GM18858 (cell line): Measurements from ENCODE around the gene SLC22A9.
"Not testable (repeated sequence)": the region's sequence is repeated elsewhere in the genome, so short reads cannot be mapped to it uniquely, and the experiment has no call there.

Experiments
- ATAC-seq: cut with Tn5 transposase; IDR thresholded peaks from one replicate; pipeline ENCODE4 v1.9.1; 2021; ENCODE audit not compliant: unreplicated experiment

Gene SLC22A9

DNA sequence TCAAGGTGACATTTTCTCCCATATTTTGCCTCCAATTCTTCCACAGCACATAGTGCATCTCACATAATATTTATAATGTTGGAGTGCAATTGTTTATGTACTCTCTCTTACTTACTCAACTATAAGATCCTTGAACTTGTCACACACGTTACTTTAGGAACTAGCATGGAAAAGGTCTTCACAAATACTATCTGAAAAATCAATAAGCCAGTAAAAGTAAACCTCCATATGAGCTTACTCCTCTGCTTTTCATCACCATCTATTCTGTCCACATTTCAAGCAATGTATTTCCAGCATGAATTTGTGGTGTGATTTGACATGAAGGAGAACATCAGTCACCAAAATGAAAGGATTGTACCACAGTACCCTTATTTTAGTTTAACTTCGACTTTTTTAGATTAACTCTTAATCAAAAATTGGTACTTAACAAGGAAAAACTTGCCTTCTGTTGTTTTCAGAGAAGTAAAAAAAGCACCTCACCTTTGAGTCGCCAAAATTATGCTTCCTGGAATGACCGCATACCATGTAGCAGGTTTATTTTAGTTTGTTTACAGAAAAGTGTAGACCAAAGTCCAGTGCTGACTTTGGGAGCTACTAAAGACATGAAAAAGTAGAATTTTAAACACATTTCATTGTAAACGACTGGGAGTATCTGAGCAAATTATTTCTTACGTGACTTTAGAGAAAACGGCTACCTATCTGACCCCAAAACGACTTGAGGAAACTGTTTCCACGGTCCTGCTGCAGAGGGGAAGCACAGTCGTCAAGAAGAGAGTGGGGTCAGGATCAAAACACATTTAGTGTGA is at the start of gene SLC22A9:
Gene SLC22A9 (plus strand): TSS at position 621 of the 806 bp plus-strand sequence. CDS start 272 bp downstream, outside the sequence.
- no peak for ATAC-seq

- no peak for ATAC-seq
Observed at GRCh38 chr11:63321723-63322122, 47.9 kb upstream of the SLC22A9 start.

DNA sequence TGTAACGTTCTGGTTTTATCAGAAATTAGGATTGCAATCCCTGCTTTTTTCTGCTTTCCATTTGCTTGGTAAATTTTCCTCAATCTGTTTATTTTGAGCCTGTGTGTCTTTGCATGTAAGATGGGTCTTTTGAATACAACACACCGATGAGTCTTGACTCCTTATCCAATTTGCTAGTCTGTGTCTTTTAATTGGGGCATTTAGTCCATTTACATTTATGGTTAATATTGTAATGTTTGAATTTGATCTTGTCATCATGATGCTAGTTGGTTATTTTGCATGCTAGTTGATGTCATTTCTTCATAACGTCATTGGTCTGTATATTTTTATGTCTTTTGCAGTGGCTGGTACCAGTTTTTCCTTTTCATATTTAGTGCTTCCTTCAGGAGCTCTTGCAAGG is 34.5 kb upstream of the SLC22A9 start:
- ATAC-seq = not testable (repeated sequence)

GRCh38 chr11:63337070-63337469 is 32.5 kb upstream of the SLC22A9 start:
- no peak for ATAC-seq

DNA sequence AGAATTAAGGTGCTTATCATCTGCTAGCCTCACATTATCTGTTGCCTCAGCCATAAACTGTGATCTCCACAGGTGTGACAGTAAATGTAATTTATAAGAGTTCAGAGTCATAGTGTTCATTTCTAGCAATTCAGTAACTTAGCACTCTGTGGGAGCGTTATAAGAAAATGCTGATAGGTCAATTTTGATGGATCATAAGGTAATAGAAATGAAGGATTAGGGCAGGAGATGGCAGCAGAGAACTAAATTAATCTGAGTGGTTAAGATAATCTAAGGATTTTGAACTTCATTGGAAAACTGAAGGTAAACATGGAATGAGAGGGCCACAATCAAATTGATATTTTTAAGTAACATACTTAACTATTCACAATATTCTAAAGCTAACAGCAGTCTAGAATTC is 26.5 kb upstream of the SLC22A9 start:
- no peak for ATAC-seq

- ATAC-seq = no peak
Observed at GRCh38 chr11:63352144-63352543, 17.4 kb upstream of the SLC22A9 start.

- no peak for ATAC-seq
Observed at GRCh38 chr11:63362196-63362793, 7.3 kb upstream of the SLC22A9 start.

DNA sequence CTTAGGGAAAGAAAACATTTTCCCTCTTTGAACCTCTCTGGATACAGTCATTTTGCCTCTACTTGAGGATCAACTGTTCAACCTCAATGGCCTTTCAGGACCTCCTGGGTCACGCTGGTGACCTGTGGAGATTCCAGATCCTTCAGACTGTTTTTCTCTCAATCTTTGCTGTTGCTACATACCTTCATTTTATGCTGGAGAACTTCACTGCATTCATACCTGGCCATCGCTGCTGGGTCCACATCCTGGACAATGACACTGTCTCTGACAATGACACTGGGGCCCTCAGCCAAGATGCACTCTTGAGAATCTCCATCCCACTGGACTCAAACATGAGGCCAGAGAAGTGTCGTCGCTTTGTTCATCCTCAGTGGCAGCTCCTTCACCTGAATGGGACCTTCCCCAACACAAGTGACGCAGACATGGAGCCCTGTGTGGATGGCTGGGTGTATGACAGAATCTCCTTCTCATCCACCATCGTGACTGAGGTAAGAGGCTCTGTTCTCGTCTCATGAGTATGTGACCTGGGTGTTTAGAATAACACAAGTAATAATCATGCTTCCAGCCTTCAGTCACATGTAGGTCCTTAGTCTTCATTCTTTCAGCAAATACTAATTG is 495 bp downstream of the SLC22A9 start:
- no peak for ATAC-seq

DNA sequence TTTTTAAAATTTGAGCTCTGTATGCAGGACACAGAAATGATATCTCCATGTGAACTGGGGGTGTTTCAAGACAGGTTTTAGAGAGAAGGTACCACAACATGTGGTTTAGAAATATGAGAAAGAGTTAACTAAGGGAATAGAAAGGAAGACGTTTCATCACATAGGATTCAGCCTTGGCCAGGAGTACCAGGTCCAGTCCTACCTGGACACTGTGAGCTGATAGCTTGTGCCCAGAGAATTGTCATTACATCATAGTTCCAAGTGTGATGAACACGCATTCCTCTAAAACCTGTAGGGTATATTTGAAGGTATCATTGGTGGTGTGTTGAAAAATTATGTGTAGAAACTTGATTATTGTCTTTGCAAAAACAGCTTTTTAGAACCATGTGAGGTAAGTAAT is 1.8 kb downstream of the SLC22A9 start:
- ATAC-seq = no peak

DNA sequence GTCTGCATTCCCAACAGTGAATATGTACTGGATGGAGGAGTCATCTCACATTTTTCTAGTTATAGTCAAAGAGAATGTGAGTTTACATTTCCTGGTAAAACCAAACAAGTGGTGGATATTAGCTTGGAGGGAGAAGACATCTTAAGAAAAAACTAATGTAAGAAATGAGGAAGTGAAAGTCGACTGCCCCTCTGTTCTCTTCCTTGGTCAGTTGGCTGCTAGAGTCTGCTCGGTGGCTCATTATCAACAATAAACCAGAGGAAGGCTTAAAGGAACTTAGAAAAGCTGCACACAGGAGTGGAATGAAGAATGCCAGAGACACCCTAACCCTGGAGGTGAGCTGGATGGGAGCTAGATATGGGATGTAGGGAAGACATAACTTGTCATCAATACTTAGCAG is 5.8 kb downstream of the SLC22A9 start:
- ATAC-seq = no peak

DNA sequence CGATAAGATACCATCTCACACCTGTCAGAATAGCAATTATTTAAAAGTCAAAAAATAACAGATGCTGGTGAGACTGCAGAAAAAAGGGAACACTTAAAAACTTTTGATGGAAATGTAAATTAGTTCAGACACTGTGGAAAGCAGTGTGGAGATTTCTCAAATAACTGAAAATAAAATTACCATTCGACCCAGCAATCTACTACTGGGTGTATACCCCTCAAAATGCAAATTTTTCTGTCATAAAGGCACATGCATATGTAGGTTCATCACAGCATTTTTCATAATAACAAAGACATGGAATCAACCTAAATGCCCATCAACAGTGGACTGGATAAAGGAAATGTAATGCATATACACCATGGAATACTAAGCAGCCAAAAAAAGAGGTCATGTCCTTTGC is 10.5 kb downstream of the SLC22A9 start:
- no peak for ATAC-seq

- no peak for ATAC-seq
Observed at GRCh38 chr11:63395697-63396096, 26.1 kb downstream of the SLC22A9 start.

GRCh38 chr11:63404161-63404935 is 34.8 kb downstream of the SLC22A9 start:
- no peak for ATAC-seq

DNA sequence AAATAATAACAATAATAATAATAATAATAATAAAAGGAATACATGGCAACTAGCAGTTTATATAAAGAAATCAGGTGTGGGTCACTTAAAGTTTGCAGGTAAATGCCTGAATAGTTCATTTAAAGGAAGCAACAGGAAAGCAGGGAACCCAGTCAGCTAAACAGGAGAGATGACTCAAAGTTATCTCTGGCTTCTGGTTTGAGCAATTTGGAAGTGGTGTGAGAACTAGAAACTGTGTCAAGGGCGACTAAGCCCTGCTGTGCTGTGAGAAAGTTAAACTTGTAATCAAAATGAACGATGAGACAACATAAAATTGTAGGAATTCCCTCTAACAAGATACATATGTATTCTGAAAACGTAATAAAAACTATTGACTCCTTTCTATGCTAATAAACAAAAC is 35.5 kb downstream of the SLC22A9 start:
- no peak for ATAC-seq

- ATAC-seq = no peak
Observed at GRCh38 chr11:63406458-63406857, 36.9 kb downstream of the SLC22A9 start.

GRCh38 chr11:63417174-63417852 is 47.7 kb downstream of the SLC22A9 start:
- ATAC-seq = no peak

- ATAC-seq = no peak
Observed at GRCh38 chr11:63427971-63428508, 58.5 kb downstream of the SLC22A9 start.

DNA sequence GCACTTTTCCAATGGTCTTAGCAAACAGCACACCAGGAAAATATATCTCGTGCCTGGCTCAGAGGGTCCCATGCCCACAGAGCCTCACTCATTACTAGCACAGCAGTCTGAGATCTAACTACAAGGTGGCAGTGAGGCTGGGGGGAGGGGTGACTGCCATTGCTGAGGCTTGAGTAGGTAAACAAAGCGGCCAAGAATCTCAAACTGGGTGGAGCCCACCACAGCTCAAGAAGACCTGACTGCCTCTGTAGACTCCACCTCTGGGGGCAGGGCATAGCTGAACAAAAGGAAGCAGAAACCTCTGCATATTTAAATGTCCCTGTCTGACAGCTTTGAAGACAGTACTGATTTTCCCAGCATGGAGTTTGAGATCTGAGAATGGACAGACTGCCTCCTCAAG is 61.1 kb downstream of the SLC22A9 start:
- ATAC-seq = not testable (repeated sequence)

- ATAC-seq = not testable (repeated sequence)
Observed at GRCh38 chr11:63435351-63435750, 65.8 kb downstream of the SLC22A9 start.

DNA sequence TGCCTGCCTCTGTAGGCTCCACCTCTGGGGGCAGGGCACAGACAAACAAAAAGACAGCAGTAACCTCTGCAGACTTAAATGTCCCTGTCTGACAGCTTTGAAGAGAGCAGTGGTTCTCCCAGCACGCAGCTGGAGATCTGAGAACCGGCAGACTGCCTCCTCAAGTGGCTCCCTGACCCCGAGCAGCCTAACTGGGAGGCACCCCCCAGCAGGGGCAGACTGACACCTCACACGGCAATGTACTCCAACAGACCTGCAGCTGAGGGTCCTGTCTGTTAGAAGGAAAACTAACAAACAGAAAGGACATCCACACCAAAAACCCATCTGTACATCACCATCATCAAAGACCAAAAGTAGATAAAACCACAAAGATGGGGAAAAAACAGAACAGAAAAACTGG is 66.2 kb downstream of the SLC22A9 start:
- not testable (repeated sequence) for ATAC-seq

DNA sequence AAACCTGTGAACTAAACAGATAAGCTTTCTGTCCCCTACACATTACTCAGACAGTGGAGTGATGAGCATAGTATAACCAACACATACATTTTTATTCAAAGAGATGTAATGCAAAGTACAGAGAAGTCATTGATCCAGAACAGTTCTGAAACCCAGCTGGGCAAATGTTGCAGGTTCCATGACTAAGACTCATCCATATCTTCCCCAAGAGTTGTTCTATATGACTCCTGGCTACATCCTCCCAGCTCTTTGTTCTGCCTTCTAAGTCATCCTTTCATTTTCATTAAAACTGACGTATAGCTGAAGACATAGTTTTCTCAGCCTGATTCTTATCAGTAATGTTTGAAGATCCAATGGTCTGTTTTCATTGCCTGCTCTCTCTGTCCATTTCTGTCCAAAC is 74.1 kb downstream of the SLC22A9 start:
- ATAC-seq = no peak
